GM23248 (cell line): ENCODE results near the gene ADGRL3. TPM values are rescaled to one million over a fixed set of nuclear protein-coding genes. Genes with fewer than 3 reads are reported as not detected.
"Not testable (repeated sequence)": the region's sequence is repeated elsewhere in the genome, so short reads cannot be mapped to it uniquely, and the experiment has no call there.

ENCODE experiments used
- DNase-seq: peaks from one replicate; pipeline ENCODE4 v3.0.0-alpha.2; 2015
- H2AFZ ChIP-seq: fragments of 200-600 bp; sonication (generic); 2 replicates; pipeline ENCODE4 v1.6.1; 2016; ENCODE audit warnings: antibody characterized with exemption
- H3F3A ChIP-seq: fragments of 200-600 bp; sonication (generic); 2 replicates; pipeline ENCODE4 v1.6.1; 2016; ENCODE audit warnings: mild to moderate bottlenecking, antibody characterized with exemption, mixed run types; ENCODE audit not compliant: insufficient read depth
- H3K27ac ChIP-seq: fragments of 200-600 bp; sonication (generic); 2 replicates; pipeline ENCODE4 v1.5.1; 2016; ENCODE audit warnings: mild to moderate bottlenecking
- H3K27me3 ChIP-seq: fragments of 200-600 bp; sonication (generic); replicated peaks from 2 replicates; pipeline ENCODE4 v1.6.1; 2016; ENCODE audit warnings: mild to moderate bottlenecking; ENCODE audit not compliant: insufficient read depth
- H3K36me3 ChIP-seq: fragments of 200-600 bp; sonication (generic); 2 replicates; pipeline ENCODE4 v1.6.1; 2016; ENCODE audit warnings: low read depth, mild to moderate bottlenecking
- H3K4me1 ChIP-seq: fragments of 200-600 bp; sonication (generic); 2 replicates; pipeline ENCODE4 v1.6.1; 2016; ENCODE audit warnings: mild to moderate bottlenecking; ENCODE audit not compliant: insufficient read depth
- H3K4me2 ChIP-seq: fragments of 200-600 bp; sonication (generic); one replicate; pipeline ENCODE4 v1.6.1; 2016; ENCODE audit warnings: mild to moderate bottlenecking; ENCODE audit not compliant: unreplicated experiment
- H3K4me3 ChIP-seq: fragments of 200-600 bp; sonication (generic); 2 replicates; pipeline ENCODE4 v1.5.1; 2016; ENCODE audit warnings: mild to moderate bottlenecking
- H3K79me2 ChIP-seq: fragments of 200-600 bp; sonication (generic); 2 replicates; pipeline ENCODE4 v1.6.1; 2016; ENCODE audit warnings: mild to moderate bottlenecking; ENCODE audit not compliant: insufficient read depth
- H3K9ac ChIP-seq: fragments of 200-600 bp; sonication (generic); 2 replicates; pipeline ENCODE4 v1.6.1; 2016; ENCODE audit warnings: mild to moderate bottlenecking
- H3K9me2 ChIP-seq: fragments of 200-600 bp; sonication (generic); 2 replicates; pipeline ENCODE4 v1.6.1; 2016; ENCODE audit warnings: mixed run types, mild to moderate bottlenecking, moderate library complexity; ENCODE audit not compliant: insufficient read depth
- H3K9me3 ChIP-seq: fragments of 200-600 bp; sonication (generic); one replicate; pipeline ENCODE4 v1.6.1; 2017; ENCODE audit warnings: low read depth
- H4K20me1 ChIP-seq: fragments of 200-600 bp; sonication (generic); 2 replicates; pipeline ENCODE4 v1.6.0; 2016; ENCODE audit not compliant: insufficient read depth
- EZH2 ChIP-seq: fragments of 200-600 bp; sonication (generic); IDR thresholded peaks from 2 replicates; pipeline ENCODE4 v1.6.1; 2018; ENCODE audit warnings: antibody characterized with exemption, mild to moderate bottlenecking; ENCODE audit not compliant: insufficient read depth, poor library complexity, severe bottlenecking
- EZH2phosphoT487 ChIP-seq: fragments of 200-600 bp; sonication (generic); IDR thresholded peaks from 2 replicates; pipeline ENCODE4 v1.6.1; 2018; ENCODE audit warnings: antibody characterized with exemption, moderate library complexity, mild to moderate bottlenecking, low read depth; ENCODE audit not compliant: insufficient read depth
- WGBS, 2 experiments: methylation state at CpG; one replicate each; pipeline ENCODE4 v1.1.6; 2015 to 2017; ENCODE audit warnings: low lambda C conversion rate in 2 of 2, low coverage in 1 of 2; ENCODE audit errors: missing lambda C conversion rate in 2 of 2; 5-methylcytosine and 5-hydroxymethylcytosine counted together
- in situ Hi-C: fragments of 300-500 bp; cut with MboI; formaldehyde crosslinking; loops from 2 replicates; pipeline ENCODE4 v1.15.0; 2020
- polyA plus RNA-seq: library from polyadenylated mRNA; unstranded; fragments of >200 nt; fragmentation: Nextera tagmentation; extraction: Ambion mirVana; gene quantifications from 2 replicates; pipeline ENCODE4 v1.2.1, GENCODE V29; 2016
- total RNA-seq: library from RNA; depleted of rRNA; stranded (reverse); fragments of >200 nt; shearing (Covaris generic); gene quantifications from 2 replicates; pipeline ENCODE4 v1.2.3, GENCODE V29; 2014

Gene ADGRL3
- total and polyA plus RNA-seq, 2 experiments from 2014 or later, result not detected

- H3K9ac ChIP-seq, result no peak overlapping the region
- H3F3A ChIP-seq, result no peaks in the 10 kb centered on the region
- in situ Hi-C loops, result no loop called here
- no peaks in the 10 kb centered on the region for H3K27me3 ChIP-seq
- H2AFZ ChIP-seq, result no peak overlapping the region
- no peak overlapping the region for H3K27ac ChIP-seq
- TF ChIP-seq EZH2 (no peak), EZH2phosphoT487 (no peak)
- no peak overlapping the region for H3K4me2 ChIP-seq
- no peaks in the 10 kb centered on the region for H3K9me2 ChIP-seq
- no peak overlapping the region for H3K4me3 ChIP-seq
- H3K79me2 ChIP-seq, result no peaks in the 10 kb centered on the region
- no peaks in the 10 kb centered on the region for H3K9me3 ChIP-seq
- no peaks in the 10 kb centered on the region for H4K20me1 ChIP-seq
- no peaks in the 10 kb centered on the region for H3K36me3 ChIP-seq
- 15 to 16% methylated on average over 2 of the region's 2 CpGs for WGBS, 2 experiments
- DNase-seq, result no peak
- no peaks in the 10 kb centered on the region for H3K4me1 ChIP-seq
Observed at GRCh38 chr4:61837395-61837794, 637.3 kb downstream of the ADGRL3 start.

DNA sequence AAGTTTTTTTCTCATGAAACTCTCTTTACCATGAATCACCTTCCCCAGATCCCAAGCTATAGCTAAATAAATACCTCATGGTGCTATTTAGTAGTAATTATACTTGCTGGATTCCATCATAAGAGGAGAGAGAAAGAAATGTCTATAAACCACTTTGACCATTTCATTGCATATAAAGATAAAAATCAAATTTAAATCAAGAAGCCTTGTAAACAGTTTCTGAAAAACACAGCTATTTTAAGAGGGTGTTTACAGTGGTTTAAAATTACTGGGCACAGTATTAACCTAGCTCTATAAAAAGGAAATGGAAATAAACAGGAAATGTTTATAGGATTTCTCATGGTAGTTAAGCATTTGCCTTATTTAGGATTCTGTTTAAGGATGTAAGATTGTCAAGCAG lies 637.9 kb downstream of the ADGRL3 start:
- Histone ChIP-seq H3K27me3 (no peaks in the 10 kb centered on the region), H3K27ac (no peak overlapping the region), H3K79me2 (no peaks in the 10 kb centered on the region), H3F3A (no peaks in the 10 kb centered on the region), H3K4me1 (no peaks in the 10 kb centered on the region), H3K9ac (no peak overlapping the region), H3K9me2 (no peaks in the 10 kb centered on the region), H3K4me2 (no peak overlapping the region), H3K4me3 (no peak overlapping the region), H3K9me3 (no peaks in the 10 kb centered on the region), H3K36me3 (no peaks in the 10 kb centered on the region), H2AFZ (no peak overlapping the region), H4K20me1 (no peaks in the 10 kb centered on the region)
- no peak for DNase-seq
- TF ChIP-seq EZH2 (no peak), EZH2phosphoT487 (no peak)
- in situ Hi-C loops, result no loop called here

GRCh38 chr4:61841714-61842113 lies 641.6 kb downstream of the ADGRL3 start:
- 4 to 11% methylated on average over 3 of the region's 3 CpGs for WGBS, 2 experiments
- TF ChIP-seq EZH2phosphoT487 (no peak), EZH2 (no peak)
- no peaks in the 10 kb centered on the region for H3K27me3 ChIP-seq
- H3K4me3 ChIP-seq, result no peak overlapping the region
- H3K27ac ChIP-seq, result no peak overlapping the region
- in situ Hi-C loops, result no loop called here
- H4K20me1 ChIP-seq, result no peaks in the 10 kb centered on the region
- H3K4me2 ChIP-seq, result no peak overlapping the region
- H3K9me2 ChIP-seq, result no peaks in the 10 kb centered on the region
- no peaks in the 10 kb centered on the region for H3K79me2 ChIP-seq
- H2AFZ ChIP-seq, result no peak overlapping the region
- no peaks in the 10 kb centered on the region for H3F3A ChIP-seq
- no peaks in the 10 kb centered on the region for H3K36me3 ChIP-seq
- DNase-seq, result no peak
- no peaks in the 10 kb centered on the region for H3K9me3 ChIP-seq
- H3K9ac ChIP-seq, result no peak overlapping the region
- H3K4me1 ChIP-seq, result no peaks in the 10 kb centered on the region

- Histone ChIP-seq H3F3A (no peaks in the 10 kb centered on the region), H3K27me3 (no peaks in the 10 kb centered on the region), H3K4me1 (no peaks in the 10 kb centered on the region), H4K20me1 (no peaks in the 10 kb centered on the region), H3K9ac (no peak overlapping the region), H2AFZ (no peak overlapping the region), H3K27ac (no peak overlapping the region), H3K79me2 (no peaks in the 10 kb centered on the region), H3K9me3 (no peaks in the 10 kb centered on the region), H3K9me2 (no peaks in the 10 kb centered on the region), H3K4me2 (no peak overlapping the region), H3K4me3 (no peak overlapping the region), H3K36me3 (no peaks in the 10 kb centered on the region)
- no peak for TF ChIP-seq EZH2
- no peak for TF ChIP-seq EZH2phosphoT487
- in situ Hi-C loops, result no loop called here
- DNase-seq, result no peak
- 25 to 36% methylated on average over 3 of the region's 3 CpGs for WGBS, 2 experiments
Observed at GRCh38 chr4:61851126-61851525, 651.0 kb downstream of the ADGRL3 start.

DNA sequence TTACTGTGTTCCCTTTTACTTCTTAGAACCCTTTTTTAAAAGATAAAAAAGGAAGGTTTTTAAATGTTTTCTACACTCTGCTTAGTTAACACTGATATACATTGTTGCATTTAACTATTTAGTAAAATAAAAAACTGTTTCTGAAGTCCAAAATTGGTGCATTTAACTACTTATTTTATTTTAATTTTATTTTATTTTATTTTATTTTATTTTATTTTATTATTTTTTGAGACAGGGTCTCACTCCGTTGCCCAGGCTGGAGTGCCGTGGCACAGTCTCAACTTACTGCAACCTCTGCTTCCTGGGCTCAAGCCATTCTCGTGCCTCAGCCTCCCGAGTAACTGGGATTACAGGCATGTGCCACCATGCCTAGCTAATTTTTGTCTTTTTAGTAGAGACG lies 652.0 kb downstream of the ADGRL3 start:
- H3K4me3 ChIP-seq, H4K20me1 ChIP-seq, H3K36me3 ChIP-seq, in situ Hi-C loops, H3F3A ChIP-seq, H2AFZ ChIP-seq, H3K4me2 ChIP-seq, DNase-seq, H3K79me2 ChIP-seq, H3K27ac ChIP-seq, H3K4me1 ChIP-seq, H3K9me2 ChIP-seq, H3K27me3 ChIP-seq, H3K9ac ChIP-seq, H3K9me3 ChIP-seq: not testable (repeated sequence)
- whole genome bisulfite sequencing, 2 experiments, result 45 to 48% methylated on average over 5 of the region's 5 CpGs
